K562 (cell line): ENCODE data around the gene PTPN7. TPM values are rescaled to one million over a fixed set of nuclear protein-coding genes. Genes with fewer than 3 reads are reported as not detected.

Experiments
- ATAC-seq: fragments of 200-7000 bp; cut with Tn5 transposase; 3 replicates; pipeline ENCODE4 v1.9.1; 2020; ENCODE audit warnings: moderate library complexity
- BruUV-seq: library from RNA; stranded (reverse); fragments of 400-500 nt; replicated peaks from 2 replicates; lab custom pipeline; 2021; lab: Mats Ljungman, UMichigan
- CTCF ChIA-PET: fragments of 300-600 bp; formaldehyde crosslinking; extraction: SDS; loops from one replicate; lab custom pipeline; 2021; ENCODE audit warnings: low intra/inter-chr PET ratio; lab: Yijun Ruan, JAX
- POLR2A ChIA-PET: fragments of 300-600, 350-650 bp; sonication (Branson Sonifier 250); formaldehyde crosslinking; extraction: SDS; loops from one replicate; lab custom pipeline; 2021; ENCODE audit warnings: antibody characterized with exemption, inconsistent platforms; lab: Yijun Ruan, JAX
- DNase-seq, 4 experiments: peaks; one replicate each; pipeline versions ENCODE4 v3.0.0 to v3.0.0-alpha.2; 2011 to 2018; ENCODE audit warnings: low spot score in 3 of 4, mixed read lengths in 3 of 4; ENCODE audit errors: extremely low read depth in 1 of 4
- FAIRE-seq: peaks from 2 replicates; lab custom pipeline; 2011; peaks lifted over from hg19 to GRCh38; lab: Jason Lieb, UNC
- H2AFZ ChIP-seq: 2 replicates; pipeline ENCODE4 v1.6.0; 2011; ENCODE audit warnings: low read depth, low read length, control low read depth, inconsistent platforms
- H3K27ac ChIP-seq: fragments of 200-600 bp; 3 replicates; pipeline ENCODE4 v1.8.0; 2011; ENCODE audit warnings: low read depth, mild to moderate bottlenecking, control low read depth, inconsistent platforms, low read length, moderate library complexity, mixed read lengths; ENCODE audit errors: extremely low read depth
- H3K27me3 ChIP-seq, 2 experiments: fragments of 300-600 bp in 1 of 2; 2 replicates in 1 of 2; 3 replicates in 1 of 2; pipeline versions ENCODE4 v1.6.0 to v1.8.0; 2011; ENCODE audit warnings: inconsistent platforms in 2 of 2, low read length in 2 of 2, mild to moderate bottlenecking in 1 of 2, mixed read lengths in 1 of 2, moderate library complexity in 1 of 2; ENCODE audit not compliant: control insufficient read depth in 2 of 2, insufficient read depth in 2 of 2
- H3K36me3 ChIP-seq: fragments of 300-600 bp; 3 replicates; pipeline ENCODE4 v1.8.0; 2011; ENCODE audit warnings: mild to moderate bottlenecking, low read length, inconsistent platforms; ENCODE audit not compliant: control insufficient read depth, insufficient read depth
- H3K4me1 ChIP-seq, 2 experiments: fragments of 200-600 bp in 1 of 2; replicated peaks in 1 of 2; 2 replicates in 1 of 2; 3 replicates in 1 of 2; pipeline versions ENCODE4 v1.5.1 to v1.8.0; 2011; ENCODE audit warnings: inconsistent platforms in 2 of 2, low read length in 2 of 2, mild to moderate bottlenecking in 1 of 2, mixed read lengths in 1 of 2, moderate library complexity in 1 of 2; ENCODE audit not compliant: control insufficient read depth in 2 of 2, insufficient read depth in 2 of 2
- H3K4me2 ChIP-seq: 2 replicates; pipeline ENCODE4 v1.6.1; 2011; ENCODE audit warnings: low read length, control low read depth, inconsistent platforms, mixed read lengths; ENCODE audit not compliant: insufficient read depth
- H3K4me3 ChIP-seq: fragments of 200-600 bp; sonication (generic), shearing (Covaris generic); 2 replicates; pipeline ENCODE4 v1.5.1; 2016; ENCODE audit warnings: control low read depth, inconsistent platforms
- H3K79me2 ChIP-seq: fragments of 200-600 bp; 3 replicates; pipeline ENCODE4 v1.8.0; 2011; ENCODE audit warnings: low read length, inconsistent platforms; ENCODE audit not compliant: control insufficient read depth, insufficient read depth
- H3K9ac ChIP-seq, 2 experiments: 2 replicates each; pipeline versions ENCODE4 v1.6.0 to v1.6.1; 2011; ENCODE audit warnings: low read depth in 2 of 2, low read length in 2 of 2, control low read depth in 1 of 2, inconsistent platforms in 1 of 2, mild to moderate bottlenecking in 1 of 2, mixed read lengths in 1 of 2; ENCODE audit not compliant: insufficient read depth in 1 of 2
- H3K9me1 ChIP-seq: one replicate; pipeline ENCODE4 v1.6.0; 2011; ENCODE audit warnings: inconsistent platforms, mild to moderate bottlenecking, low read length, moderate library complexity; ENCODE audit not compliant: control insufficient read depth, insufficient read depth
- H3K9me3 ChIP-seq: replicated peaks from 2 replicates; pipeline ENCODE4 v1.5.1; 2011; ENCODE audit warnings: low read depth, low read length, inconsistent platforms; ENCODE audit not compliant: control insufficient read depth, insufficient read depth
- H4K20me1 ChIP-seq: replicated peaks from 2 replicates; pipeline ENCODE4 v1.6.1; 2011; ENCODE audit warnings: low read length, inconsistent platforms, mixed read lengths; ENCODE audit not compliant: control insufficient read depth, insufficient read depth
- CEBPZ ChIP-seq: fragments of 150-350 bp; IDR thresholded peaks from 2 replicates; pipeline ENCODE4 v1.6.1; 2014; ENCODE audit warnings: low read depth, mild to moderate bottlenecking, low read length, borderline replicate concordance
- CHD7 ChIP-seq: fragments of 200-600 bp; sonication (generic); IDR thresholded peaks from one replicate; pipeline ENCODE4 v1.6.1; 2012; ENCODE audit warnings: mild to moderate bottlenecking, low read depth, low read length, inconsistent platforms
- SNIP1 ChIP-seq: fragments of 450-650 bp; IDR thresholded peaks from 2 replicates; pipeline ENCODE4 v1.7.1; 2017; ENCODE audit warnings: low read depth, mild to moderate bottlenecking
- TFAM ChIP-seq: fragments of 250-450 bp; sonication (Bioruptor Pico); conservative IDR thresholded peaks from 2 replicates; pipeline ENCODE4 v1.5.0; 2021; ENCODE audit warnings: mild to moderate bottlenecking, moderate library complexity
- ZNF79 ChIP-seq: fragments of 250-450 bp; sonication (Bioruptor Pico); IDR thresholded peaks from 2 replicates; pipeline ENCODE4 v1.4.0; 2020; ENCODE audit warnings: low read depth, mild to moderate bottlenecking, moderate library complexity
- WGBS: fragments of 100-300 bp; shearing (Covaris generic); methylation state at CpG from one replicate; pipeline ENCODE4 v1.1.6; 2016; ENCODE audit warnings: low coverage, mixed read lengths; ENCODE audit not compliant: insufficient coverage; ENCODE audit errors: missing lambda C conversion rate; 5-methylcytosine and 5-hydroxymethylcytosine counted together
- in situ Hi-C: fragments of 300-500 bp; cut with MboI; formaldehyde crosslinking; loops from 4 replicates; pipeline ENCODE4 v1.15.0; 2018; ENCODE audit warnings: inconsistent platforms, mixed read lengths
- intact Hi-C: fragments of 100-400 bp; cut with micrococcal nuclease; formaldehyde crosslinking; loops from 2 replicates; pipeline ENCODE4 v1.14.2; 2022
- polyA plus RNA-seq, 8 experiments: library from polyadenylated mRNA; depleted of rRNA in 4 of 8; stranded (reverse) in 5 of 8; unstranded in 3 of 8; fragments of >200 nt; fragmentation: Nextera tagmentation in 2 of 8; fragmentation: Illumina TruSeq in 1 of 8; extraction: Ambion mirVana in 2 of 8; extraction: Trizol in 1 of 8; gene quantifications; 2 replicates each; pipeline versions ENCODE4 v1.2.1 to v1.2.3, GENCODE V29; 2011 to 2014; ENCODE audit warnings: inconsistent platforms in 1 of 8, missing spikeins in 1 of 8
- total RNA-seq, 7 experiments: library from RNA; depleted of rRNA in 6 of 7; stranded (reverse); fragments of >200 nt in 6 of 7; fragmentation: Illumina TruSeq in 2 of 7; extraction: Trizol in 2 of 7; gene quantifications; 2 replicates each; pipeline versions ENCODE4 v1.2.1 to v1.2.3, GENCODE V29; 2011 to 2021; ENCODE audit warnings: low replicate concordance in 1 of 7

PTPN7 gene
- total and polyA plus RNA-seq, 9 of the 15 experiments (the other 6 are each of a cell fraction or from before 2014, with no cell fraction given): 18.7 to 144 (median 120) TPM

GRCh38 chr1:202107801-202108731 lies 52.3 kb downstream of the PTPN7 start:
- H3K27ac ChIP-seq: no peak overlapping the region
- H3K79me2 ChIP-seq: no peaks in the 10 kb centered on the region
- ATAC-seq (no peak), FAIRE-seq (no peak), DNase-seq (peak in 3 of 4 experiments; percentile 29 to 58 (median 49))
- WGBS: 34% methylated on average over 13 of the region's 13 CpGs
- peak overlapping the region in 1 of 2 experiments; percentile 39; a peak in 1 of 4 replicates for H3K9ac ChIP-seq
- no peaks in the 10 kb centered on the region for H3K36me3 ChIP-seq
- H2AFZ ChIP-seq: 0 out of 2 replicates have a peak overlapping the region, but pooled peaks have one; percentile 1
- in situ Hi-C loops: no loop called here
- no peaks in the 10 kb centered on the region for H3K9me1 ChIP-seq
- no peak overlapping the region for H3K4me2 ChIP-seq
- H3K4me1 ChIP-seq: peaks cover 28 to 36% of the 10 kb centered on the region in 2 experiments
- H3K4me3 ChIP-seq: no peak overlapping the region
- POLR2A ChIA-PET: interaction anchor here (0.7 kb wide), 1 partner anchor 458 kb away, joined by 3 read pairs; no protein-coding TSS in a partner anchor
- no TSS peak for BruUV-seq
- intact Hi-C loops: no loop called here
- H3K9me3 ChIP-seq: no peaks in the 10 kb centered on the region
- H3K27me3 ChIP-seq: peaks cover 0 to 3% of the 10 kb centered on the region in 2 experiments; a peak in 2 of 5 replicates
- H4K20me1 ChIP-seq: 0 out of 2 replicates have a peak, but pooled peaks cover under 1% of the 10 kb centered on the region
- CTCF ChIA-PET: no interaction called here
- TF ChIP-seq CEBPZ (no peak), ZNF79 (no peak), CHD7 (no peak), TFAM (CRISPR knock-in tag) (no peak), SNIP1 (no peak)
